C4-2B (cell line): ENCODE results near the gene CYTH3.

Experiments
- ZFX ChIP-seq: fragments of 450-650 bp; IDR thresholded peaks from 2 replicates; pipeline ENCODE4 v1.6.1; 2017
- TF ChIP-seq, protein P1 (sequence below): fragments of 450-650 bp; conservative IDR thresholded peaks from 2 replicates; pipeline ENCODE4 v1.5.1; 2017; ENCODE audit warnings: mild to moderate bottlenecking

GRCh38 chr7:6232116-6232515, 40.3 kb downstream of the CYTH3 start:
- TF ChIP-seq, protein P1, sequence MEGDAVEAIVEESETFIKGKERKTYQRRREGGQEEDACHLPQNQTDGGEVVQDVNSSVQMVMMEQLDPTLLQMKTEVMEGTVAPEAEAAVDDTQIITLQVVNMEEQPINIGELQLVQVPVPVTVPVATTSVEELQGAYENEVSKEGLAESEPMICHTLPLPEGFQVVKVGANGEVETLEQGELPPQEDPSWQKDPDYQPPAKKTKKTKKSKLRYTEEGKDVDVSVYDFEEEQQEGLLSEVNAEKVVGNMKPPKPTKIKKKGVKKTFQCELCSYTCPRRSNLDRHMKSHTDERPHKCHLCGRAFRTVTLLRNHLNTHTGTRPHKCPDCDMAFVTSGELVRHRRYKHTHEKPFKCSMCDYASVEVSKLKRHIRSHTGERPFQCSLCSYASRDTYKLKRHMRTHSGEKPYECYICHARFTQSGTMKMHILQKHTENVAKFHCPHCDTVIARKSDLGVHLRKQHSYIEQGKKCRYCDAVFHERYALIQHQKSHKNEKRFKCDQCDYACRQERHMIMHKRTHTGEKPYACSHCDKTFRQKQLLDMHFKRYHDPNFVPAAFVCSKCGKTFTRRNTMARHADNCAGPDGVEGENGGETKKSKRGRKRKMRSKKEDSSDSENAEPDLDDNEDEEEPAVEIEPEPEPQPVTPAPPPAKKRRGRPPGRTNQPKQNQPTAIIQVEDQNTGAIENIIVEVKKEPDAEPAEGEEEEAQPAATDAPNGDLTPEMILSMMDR: no peak
- TF ChIP-seq ZFX: no peak
